Measurements from ENCODE around the gene SLC25A6. TPM values are rescaled to one million over a fixed set of nuclear protein-coding genes. Genes with fewer than 3 reads are reported as not detected.

The SLC25A6 gene
- total and polyA plus RNA-seq, 2 experiments from 2014 or later: 370 to 592 TPM

DNA sequence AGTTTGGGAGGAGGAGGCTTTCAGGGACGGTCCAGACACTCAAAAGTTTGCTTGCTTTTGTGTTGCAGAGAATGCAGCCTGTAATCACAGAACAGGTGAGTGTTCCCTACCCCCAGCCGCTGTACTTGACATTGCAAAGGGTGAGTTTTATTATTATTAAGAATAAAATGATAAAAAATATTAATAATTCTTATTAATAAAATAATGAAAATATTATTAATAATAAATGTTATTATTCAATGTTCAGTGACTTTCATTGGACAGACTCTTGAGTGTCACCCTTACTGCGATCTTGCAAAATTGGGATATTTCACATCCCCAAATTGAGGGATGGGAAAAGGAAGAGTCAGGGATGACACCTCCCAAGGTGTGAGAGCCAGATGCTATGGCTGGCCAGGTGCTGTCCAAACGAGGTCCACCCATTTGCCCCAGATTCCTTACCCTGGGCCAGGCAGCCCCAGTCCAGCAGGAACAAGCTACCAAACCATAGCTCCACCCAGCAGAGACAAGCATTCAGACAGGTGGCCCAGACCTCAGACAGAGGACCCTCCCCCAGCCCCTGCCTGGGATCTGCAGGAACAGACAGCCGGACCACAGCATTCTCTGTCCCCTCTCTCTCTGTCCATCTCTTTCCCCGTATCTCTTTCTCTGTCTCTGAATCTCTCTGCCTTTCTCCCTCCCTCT, 33.0 kb downstream of the SLC25A6 start:
- TF ChIP-seq, protein P1, sequence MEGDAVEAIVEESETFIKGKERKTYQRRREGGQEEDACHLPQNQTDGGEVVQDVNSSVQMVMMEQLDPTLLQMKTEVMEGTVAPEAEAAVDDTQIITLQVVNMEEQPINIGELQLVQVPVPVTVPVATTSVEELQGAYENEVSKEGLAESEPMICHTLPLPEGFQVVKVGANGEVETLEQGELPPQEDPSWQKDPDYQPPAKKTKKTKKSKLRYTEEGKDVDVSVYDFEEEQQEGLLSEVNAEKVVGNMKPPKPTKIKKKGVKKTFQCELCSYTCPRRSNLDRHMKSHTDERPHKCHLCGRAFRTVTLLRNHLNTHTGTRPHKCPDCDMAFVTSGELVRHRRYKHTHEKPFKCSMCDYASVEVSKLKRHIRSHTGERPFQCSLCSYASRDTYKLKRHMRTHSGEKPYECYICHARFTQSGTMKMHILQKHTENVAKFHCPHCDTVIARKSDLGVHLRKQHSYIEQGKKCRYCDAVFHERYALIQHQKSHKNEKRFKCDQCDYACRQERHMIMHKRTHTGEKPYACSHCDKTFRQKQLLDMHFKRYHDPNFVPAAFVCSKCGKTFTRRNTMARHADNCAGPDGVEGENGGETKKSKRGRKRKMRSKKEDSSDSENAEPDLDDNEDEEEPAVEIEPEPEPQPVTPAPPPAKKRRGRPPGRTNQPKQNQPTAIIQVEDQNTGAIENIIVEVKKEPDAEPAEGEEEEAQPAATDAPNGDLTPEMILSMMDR (IDR thresholded peaks at IDR 0.05; ENCODE audit: low read depth, low read length): no peak
- H3K4me1 ChIP-seq (ENCODE audit: low read depth): no peaks in the 10 kb centered on the region
- no peaks in the 10 kb centered on the region for H3K9me3 ChIP-seq (ENCODE audit: low read depth)
- no peak for DNase-seq (ENCODE audit: low read depth in 1 of 2, low spot score in 1 of 2)
- H3K36me3 ChIP-seq: peaks cover 19% of the 10 kb centered on the region
- no peaks in the 10 kb centered on the region for H3K27me3 ChIP-seq
- no peak overlapping the region for H3K4me3 ChIP-seq
- no peak overlapping the region for H3K27ac ChIP-seq

DNA sequence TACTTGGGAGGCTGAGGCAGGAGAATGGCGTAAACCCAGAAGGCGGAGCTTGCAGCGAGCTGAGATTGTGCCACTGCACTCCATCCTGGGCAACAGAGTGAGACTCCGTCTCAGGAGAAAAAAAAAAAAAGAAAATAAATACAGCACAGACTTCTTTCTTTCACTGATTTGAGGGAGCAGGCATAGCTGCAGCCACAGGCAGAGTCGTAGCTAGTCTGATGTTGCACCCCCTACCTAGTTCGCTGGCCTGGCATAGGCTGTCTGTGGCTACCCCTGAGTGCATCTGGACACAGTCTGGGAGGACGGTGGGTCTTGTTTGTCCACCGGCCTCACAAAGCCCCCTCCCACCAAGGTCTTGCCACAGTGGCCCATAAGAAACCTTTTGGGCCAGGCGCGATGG, 33.9 kb downstream of the SLC25A6 start:
- H3K27ac ChIP-seq: no peak overlapping the region
- no peak overlapping the region for H3K4me3 ChIP-seq
- peaks cover 18% of the 10 kb centered on the region for H3K36me3 ChIP-seq
- H3K4me1 ChIP-seq (ENCODE audit: low read depth): no peaks in the 10 kb centered on the region
- DNase-seq (ENCODE audit: low read depth in 1 of 2, low spot score in 1 of 2): no peak
- H3K27me3 ChIP-seq: no peaks in the 10 kb centered on the region
- H3K9me3 ChIP-seq (ENCODE audit: low read depth): no peaks in the 10 kb centered on the region
- TF ChIP-seq, protein P1 (IDR thresholded peaks at IDR 0.05; ENCODE audit: low read depth, low read length): no peak

DNA sequence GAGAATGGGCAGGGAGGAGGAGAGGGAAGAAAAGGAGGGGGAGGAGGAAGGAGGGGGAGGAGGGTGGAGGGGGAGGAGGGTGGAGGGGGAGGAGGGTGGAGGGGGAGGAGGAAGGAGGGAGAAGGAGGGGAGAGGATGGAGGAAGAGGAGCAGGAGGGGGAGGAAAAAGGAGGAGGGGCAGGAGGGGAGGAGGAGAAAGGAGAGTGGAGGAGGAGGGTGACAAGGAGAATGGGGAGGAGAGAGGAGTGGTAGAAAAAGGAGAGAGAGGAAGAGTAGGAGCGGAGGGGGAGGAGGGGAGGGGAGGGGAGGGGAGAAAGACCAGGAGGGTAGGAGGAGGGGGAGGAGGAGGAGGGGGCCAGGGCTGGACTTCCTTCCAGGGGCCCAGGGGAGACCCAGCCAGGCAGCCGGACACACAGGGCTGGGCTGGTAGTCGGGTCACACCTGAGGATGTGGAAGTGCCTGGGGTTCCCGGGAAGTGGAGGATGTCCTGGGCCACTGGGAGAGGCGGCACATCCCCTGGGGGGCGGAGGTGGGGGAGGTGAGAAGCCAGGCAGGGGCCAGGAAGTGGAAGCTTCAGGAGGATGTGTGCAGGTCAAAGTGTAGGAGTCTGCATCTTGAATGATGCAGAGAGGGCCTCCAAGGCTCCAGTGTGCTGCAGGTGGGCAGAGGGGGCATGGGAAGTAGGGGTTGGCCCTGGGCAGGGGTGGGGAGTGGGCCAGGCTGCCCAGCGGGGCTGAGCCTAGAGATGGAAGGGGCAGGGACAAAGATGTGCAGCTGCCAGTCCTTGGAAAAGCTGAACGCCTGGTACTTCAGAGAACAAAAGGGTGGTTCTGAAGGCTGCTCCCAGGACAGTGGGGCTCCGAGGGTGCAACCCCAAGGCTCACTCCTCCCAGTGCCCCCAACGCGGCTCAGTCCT, 36.5 kb downstream of the SLC25A6 start:
- peak overlapping the region; percentile 75 for H3K27ac ChIP-seq
- H3K4me1 ChIP-seq (ENCODE audit: low read depth): no peaks in the 10 kb centered on the region
- no peaks in the 10 kb centered on the region for H3K27me3 ChIP-seq
- H3K36me3 ChIP-seq: peaks cover 10% of the 10 kb centered on the region
- no peak overlapping the region for H3K4me3 ChIP-seq
- no peaks in the 10 kb centered on the region for H3K9me3 ChIP-seq (ENCODE audit: low read depth)
- no peak for DNase-seq (ENCODE audit: low read depth in 1 of 2, low spot score in 1 of 2)
- TF ChIP-seq, protein P1 (IDR thresholded peaks at IDR 0.05; ENCODE audit: low read depth, low read length): no peak

DNA sequence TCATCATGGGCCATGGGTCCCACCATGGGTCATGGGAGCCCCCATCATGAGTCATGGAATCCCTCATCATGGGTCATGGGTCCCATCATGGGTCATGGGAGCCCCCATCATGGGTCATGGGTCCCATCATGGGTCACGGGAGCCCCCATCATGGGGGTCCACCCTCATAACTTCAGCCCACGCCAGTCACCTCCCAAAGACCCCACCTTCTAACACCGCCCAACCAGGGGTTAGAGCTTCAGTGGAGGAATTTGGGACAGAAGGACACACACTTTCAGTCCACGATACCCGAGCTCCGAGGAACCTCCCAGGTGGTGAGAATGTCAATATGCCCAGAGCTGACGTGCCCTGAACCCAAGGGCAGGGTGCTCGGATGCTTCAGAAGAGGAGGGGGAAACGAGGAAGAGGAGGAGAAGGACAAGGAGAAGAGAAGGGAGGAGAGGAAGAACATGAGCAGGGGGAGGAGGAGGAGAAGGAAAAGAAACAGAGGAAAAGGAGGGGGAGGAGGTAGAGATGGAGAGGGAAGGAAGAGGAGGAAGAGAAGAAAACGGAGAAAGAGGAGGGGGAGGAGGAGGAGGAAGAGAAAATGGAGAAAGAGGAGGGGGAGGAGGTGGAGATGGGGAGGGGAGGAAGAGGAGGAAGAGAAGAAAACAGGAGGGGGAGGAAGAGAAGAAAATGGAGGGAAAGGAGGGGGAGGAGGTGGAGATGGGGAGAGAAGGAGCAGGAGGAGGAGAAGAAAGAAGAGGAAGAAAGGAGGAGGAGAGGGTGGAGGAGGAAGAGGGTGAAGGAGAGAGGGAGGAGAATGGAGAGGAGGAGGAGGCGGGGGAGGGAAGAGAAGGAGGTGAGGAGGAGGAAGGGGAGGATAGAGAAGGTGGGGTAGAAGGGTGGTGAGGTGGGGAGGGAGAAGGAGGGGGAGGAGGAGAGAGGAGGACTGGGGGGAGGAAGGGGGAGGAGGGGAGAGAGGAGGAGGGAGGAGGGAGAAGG, 37.6 kb downstream of the SLC25A6 start:
- no peak for DNase-seq (ENCODE audit: low read depth in 1 of 2, low spot score in 1 of 2)
- H3K4me1 ChIP-seq (ENCODE audit: low read depth): no peaks in the 10 kb centered on the region
- no peak overlapping the region for H3K4me3 ChIP-seq
- peaks cover 10% of the 10 kb centered on the region for H3K36me3 ChIP-seq
- peak overlapping the region; percentile 54 for H3K27ac ChIP-seq
- H3K9me3 ChIP-seq (ENCODE audit: low read depth): no peaks in the 10 kb centered on the region
- H3K27me3 ChIP-seq: no peaks in the 10 kb centered on the region
- TF ChIP-seq, protein P1 (IDR thresholded peaks at IDR 0.05; ENCODE audit: low read depth, low read length): no peak
